Measurements from ENCODE around the gene ZBTB5.

DNA sequence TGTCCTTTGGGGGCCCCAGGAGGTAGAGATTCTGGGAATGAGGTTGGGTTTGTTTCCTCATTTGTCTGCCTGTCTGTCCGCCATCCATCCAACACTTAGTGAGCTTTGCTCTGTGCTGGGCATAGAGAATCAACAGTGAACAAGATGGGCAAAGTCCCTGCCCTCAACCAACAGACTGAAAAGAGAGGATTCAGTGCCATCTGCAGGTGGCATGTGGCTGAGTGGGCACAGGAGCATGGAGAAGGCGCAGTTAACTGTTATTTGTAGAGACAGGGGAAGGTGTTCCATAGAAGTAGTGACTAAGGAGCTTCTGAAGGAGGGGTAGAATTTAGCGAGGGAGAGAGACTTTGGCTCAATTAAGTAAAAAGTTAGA is 43.6 kb upstream of the ZBTB5 start:
- TF ChIP-seq POLR2AphosphoS5 (IDR thresholded peaks at IDR 0.05; ENCODE audit: borderline replicate concordance, low read depth, low read length) (no peak), EZH2 (IDR thresholded peaks at IDR 0.05) (no peak), FOXP2 (optimal IDR thresholded peaks at IDR 0.05; ENCODE audit: control extremely low read depth, extremely low read length, insufficient read depth) (no peak)

All from SK-N-MC (cell line).